HG02884 (cell line): ENCODE measurements around the gene WDFY4.

ENCODE experiments used
- ATAC-seq: cut with Tn5 transposase; IDR thresholded peaks from one replicate; pipeline ENCODE4 v1.9.1; 2021; ENCODE audit warnings: mild to moderate bottlenecking, moderate library complexity; ENCODE audit not compliant: unreplicated experiment

The WDFY4 gene

DNA sequence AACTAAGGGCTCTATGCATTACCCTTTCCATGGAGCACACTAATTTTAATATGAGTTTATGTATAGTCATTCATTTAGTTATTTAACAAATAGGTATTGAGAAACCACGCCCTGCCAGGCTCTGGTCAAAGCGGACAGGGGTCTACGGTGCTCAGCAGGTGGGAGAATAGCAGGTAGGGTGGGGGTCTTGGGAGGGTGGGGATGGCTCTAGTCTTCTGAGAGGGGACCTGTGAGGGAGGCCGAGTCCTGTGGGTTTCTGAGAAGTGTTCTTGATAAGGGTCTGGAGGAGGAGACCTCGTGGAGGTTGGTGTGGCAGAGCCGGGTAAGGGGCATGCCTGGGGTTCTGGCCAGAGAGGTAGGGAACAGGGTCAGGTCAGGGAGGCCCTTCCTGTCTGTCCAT is 1.1 kb downstream of the WDFY4 start:
- ATAC-seq = no peak

DNA sequence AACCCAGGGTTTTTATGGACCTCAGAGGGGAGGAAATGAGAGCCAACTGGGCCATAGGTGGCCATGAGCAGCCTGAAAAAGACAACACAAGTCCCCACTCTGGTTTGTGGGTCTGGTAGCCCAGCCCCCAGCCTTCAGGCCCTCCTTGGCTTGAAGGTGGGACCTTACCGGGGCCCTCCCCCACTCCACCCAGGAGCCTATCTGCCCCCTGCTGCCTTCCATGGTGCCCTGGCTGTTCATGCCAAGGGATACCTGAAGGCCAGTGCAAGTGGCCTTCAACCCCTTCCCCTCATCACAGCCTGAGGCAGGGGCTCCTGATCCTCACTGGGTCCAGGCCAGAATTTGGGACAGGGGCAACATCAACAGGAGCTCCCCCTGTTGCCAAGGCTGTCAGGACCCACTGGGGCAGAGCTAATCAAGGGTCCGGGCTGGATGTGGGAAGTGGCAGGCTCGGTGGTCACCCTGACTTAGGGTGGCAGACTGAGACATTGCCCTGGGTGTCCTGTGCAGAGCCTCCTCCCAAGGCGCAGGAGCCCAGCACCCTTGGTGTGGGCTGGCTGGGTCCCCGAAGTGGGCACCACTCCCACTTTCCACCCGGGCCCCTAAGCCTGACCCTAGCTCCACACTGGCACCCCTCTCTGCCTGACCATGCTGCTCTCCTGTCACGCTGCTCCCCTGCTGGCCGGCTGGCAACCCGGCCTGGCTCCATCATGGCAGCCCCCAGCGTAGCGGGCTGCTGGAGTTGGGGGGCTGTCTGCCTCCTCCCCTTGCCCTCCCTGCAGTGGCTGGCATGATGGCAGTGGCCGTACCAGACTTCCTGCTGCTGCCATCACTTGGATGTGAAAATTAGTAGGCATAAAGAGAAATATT is 6.4 kb downstream of the WDFY4 start:
- ATAC-seq = no peak

DNA sequence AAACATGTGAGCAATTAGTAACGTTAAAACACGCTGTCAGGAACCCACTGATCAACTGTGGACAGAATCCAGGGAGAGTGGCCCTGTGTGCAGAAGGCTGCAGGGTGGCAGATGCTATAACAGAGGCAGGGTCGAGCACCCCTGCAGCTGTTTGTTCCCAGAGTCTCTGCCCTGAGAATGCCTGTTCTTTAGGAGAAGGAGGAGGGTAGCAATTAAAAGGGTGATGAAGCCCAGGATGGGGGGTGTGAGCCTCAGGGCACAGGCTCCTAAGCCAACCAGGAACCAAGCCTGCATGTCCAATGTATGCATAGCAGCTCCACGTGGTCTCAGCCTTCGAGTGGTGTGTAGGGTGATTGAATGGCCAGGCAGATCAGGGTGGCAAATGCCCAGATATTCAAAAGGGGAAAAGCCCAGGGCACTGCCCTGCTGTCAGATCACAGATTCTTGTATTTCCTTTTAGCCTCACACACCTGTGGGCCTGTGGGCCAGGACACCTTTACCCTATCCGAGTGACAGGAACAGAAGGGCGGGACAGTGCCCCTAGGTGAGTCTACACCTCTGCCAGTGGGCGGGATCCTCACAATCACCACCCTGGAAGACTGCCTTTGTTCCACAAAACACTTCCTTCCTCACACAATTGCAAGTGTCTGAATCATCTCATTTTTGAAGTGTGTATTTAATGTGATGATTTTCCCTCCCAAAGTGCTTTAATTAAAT is 7.3 kb downstream of the WDFY4 start:
- no peak for ATAC-seq

DNA sequence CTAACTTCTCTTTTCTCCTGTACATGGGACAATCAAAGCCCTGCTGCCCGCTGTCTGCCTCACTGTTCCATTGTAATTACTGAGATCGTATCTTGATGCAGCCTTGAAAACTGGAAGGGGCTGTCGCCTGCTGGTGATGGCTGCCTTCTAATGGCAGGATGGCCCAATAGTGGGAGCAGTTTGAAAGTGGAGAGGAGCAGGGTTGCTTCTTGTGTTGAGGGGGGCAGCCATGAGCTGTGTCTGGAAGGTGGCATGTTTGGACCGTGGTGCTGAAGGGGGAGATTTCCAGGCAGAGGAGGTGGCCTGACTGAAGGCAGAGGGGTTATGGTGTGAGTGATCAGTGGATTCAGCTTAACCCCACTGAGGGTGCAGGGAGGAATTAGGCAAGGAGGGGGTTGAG is 8.1 kb downstream of the WDFY4 start:
- ATAC-seq = no peak

DNA sequence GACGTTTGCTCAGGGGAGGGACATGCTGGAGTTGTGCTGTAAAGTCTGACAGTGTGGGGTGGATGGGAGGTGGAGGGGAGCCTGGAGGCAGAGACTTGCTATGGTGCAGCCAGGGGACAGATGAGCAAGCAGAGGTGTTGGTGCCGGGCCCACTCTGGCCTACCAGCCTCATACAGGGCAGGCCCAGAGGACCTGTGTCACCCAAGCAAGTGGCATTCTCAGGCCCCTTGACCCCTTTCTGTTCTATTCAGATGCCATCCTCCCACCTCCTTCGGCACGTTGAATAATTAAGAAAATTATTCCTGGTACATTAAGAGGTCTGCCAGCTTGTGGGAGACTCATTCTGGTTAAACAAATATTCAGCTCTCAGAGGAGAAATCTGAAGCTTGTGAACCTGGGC is 8.5 kb downstream of the WDFY4 start:
- no peak for ATAC-seq

DNA sequence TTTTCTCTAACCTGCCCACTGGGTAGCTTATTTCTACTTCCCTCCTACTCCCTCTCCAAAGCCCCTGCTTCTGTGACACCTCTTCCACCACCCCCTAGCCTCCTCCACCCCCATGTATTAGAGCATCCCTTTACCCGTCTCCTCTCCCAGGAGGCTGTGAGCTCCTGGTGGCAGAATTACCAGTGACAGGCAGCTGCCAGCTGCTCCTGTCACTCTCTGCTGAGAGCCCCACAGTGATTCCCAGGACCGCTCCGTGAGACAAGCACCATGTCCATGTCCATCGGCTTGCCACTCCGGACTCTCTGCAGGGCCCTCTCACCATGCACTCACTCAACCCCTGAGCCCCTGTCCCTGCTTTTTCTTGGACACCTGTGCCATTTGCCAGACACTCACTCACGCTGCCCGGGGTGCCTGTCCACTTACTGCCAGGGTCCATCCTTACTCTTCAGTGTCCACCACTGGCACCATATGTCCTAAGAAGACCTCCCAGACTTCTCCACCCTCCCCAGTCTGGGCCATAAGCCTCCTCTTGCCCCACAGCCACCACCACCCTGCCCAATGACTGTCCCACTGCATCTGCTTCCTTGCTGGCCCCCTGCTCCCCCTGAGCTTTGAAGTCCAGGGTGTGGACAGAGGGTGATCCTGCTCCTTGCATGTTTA is 9.8 kb downstream of the WDFY4 start:
- no peak for ATAC-seq

DNA sequence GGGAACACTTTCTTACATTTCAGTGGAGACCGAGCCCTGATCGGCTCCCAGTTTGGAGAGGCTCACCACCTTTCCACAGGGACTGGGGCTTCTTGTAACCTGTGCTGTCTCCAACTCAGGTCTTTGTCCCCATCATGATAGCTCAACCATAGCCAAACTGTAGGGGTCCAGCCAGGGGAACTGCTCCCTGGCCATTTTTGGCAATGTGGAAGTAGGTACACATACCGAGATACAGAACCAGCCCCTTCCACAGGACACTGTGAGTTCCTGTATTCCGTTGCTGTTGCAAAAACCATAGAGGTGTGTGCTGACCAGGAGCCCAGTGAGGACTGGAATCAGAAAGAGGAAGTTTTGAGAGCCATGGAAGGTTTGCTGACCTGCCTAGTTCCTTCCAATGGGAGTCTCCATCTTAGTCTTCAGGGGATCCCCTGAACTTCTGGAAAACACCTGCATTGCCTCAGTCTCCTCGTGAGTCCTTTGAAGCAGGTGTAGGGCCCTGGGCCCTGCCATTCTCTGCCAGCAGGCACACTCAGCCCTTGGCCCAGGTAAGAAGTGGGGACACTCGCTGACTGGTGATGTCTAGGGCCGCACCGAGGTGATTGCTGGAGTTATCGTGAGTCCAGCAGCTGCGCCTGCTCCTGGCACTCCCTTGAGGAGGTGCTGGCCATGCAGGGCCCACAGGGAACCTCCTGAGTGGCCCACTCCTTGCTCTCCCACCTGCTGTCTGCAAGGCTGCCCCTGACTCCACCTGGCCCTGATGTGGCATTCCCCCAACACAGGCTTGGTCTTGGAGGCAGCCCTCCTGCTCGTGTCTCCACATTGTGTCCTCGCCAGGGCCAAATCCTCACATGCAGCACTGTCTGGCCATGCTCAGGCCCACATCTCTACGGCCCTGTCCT is 11.2 kb downstream of the WDFY4 start:
- no peak for ATAC-seq

DNA sequence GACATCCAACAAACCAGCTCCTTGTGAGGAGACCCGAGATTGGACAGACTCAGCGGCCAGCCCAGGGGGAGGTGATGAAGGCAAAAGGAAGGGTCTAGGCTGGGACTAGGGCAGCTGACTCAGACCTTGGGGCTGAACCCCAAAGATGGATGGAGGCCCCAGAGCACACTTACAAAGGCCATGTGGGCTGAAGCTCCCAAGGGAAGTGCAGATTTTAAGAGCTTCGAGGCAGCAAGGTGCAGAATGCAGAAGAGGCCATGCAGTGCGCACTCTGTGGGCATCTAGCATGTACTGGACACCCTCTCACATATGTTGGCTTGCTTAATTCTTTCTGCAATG is 11.8 kb downstream of the WDFY4 start:
- no peak for ATAC-seq

DNA sequence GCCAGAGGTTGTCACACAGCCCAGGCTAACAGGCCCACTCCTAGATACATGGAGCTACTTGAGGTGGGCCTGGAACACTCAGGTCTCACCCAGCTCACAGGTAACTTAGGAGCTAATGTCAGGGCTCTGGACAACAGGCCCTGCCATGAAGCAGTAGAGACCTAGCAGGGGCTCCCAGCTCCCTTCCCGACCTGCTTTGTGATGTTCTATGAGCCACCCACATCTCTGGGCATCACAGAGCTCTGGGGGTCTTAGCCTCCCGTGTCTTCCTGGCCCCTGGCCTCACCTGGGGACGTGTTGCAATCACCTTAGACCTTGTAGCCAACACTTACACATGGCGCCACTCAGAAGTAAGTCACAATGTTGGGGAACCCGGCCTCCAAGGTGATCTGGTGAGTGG is 12.4 kb downstream of the WDFY4 start:
- no peak for ATAC-seq

DNA sequence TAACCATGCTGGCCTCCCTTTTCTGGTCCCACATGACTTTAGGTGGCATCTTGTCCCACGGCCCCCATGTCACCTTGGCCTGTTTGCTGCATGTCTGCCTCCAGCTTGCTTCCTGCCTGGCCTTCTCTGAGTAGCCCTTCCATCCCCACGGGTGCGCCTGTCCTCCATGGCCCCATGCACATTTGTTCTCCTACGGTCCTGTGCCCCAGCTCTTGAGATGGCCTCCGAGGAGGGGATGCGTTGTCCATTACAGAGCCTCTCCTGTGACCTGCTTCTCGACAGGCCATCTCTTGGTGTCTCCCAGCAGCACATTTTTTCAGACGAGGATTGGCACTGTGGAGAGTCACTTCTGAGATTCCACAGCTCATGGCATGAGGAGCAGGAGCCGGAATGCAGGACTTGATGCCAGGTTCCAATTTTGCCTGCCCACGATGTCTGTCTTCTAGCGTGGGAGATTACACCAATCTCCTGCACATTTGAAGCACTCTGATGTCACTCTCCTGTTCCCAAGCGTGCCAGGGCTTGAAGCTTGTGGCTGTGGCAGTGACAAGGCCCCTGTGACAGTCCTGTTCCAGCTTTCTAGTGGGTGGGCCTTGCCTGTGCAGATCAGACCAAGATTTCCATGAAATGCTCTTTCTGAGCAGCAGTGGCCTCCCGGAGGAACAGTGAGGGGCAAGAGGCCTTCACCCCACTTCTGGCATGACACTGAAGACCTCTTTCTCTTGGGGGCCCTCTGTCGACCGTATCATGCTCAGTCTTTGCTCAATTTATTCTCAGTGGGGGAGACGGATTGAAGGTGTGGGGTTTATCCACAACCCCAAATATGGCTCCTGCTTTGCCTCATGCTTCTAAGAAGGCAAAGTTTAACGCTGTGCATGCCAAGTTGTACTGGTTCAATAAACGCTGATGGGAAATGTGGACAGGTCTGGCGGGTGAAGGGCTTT is 13.4 kb downstream of the WDFY4 start:
- ATAC-seq = no peak

DNA sequence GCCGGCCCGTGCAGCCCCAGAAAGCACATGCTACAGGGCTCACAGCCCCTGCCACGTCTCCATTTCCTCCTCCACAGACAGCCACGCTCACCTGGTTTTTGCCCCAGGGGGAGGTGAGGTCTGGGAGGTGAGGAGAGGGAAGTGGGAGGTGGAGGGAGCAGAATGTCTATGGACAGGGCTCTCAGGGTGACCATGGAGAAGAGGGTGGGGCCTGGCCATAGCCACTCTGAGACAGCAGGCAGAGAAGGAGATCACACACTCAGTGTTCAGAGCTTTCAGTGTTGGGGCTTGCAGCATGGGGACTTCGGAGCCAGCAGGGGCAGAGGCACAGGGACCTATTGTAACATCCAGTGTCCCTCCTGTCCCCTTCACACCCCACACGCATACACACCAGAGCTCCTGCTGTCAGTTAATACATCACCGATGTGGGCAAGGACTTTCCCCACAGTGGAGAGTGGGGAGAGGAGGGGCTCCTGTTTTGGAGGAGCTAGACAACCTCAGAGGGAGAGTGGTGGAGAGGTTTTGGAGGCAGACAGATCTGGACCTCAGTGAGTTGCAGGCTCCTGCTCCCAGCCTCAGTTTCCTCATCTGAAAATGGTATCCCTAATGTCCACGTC is 14.4 kb downstream of the WDFY4 start:
- no peak for ATAC-seq

DNA sequence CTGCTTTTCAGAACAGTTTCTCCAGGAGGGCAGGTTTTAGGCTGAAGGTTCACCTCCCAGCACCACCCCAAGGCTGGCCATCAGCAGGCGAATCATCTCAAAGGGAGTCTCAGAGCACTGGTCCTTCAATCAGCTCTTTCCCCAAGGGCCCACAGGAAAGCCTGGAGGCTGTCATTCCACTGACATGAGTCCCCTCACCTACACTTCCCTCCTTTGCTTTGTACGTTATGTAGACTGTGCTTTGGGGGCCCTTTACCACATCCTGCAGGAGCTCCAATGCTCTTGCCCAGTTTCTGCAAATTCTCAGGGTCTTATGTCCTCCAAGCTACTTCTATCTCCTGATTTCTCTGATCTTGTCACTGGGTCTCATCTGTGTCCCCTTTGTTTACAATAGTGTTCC is 15.4 kb downstream of the WDFY4 start:
- ATAC-seq = no peak

DNA sequence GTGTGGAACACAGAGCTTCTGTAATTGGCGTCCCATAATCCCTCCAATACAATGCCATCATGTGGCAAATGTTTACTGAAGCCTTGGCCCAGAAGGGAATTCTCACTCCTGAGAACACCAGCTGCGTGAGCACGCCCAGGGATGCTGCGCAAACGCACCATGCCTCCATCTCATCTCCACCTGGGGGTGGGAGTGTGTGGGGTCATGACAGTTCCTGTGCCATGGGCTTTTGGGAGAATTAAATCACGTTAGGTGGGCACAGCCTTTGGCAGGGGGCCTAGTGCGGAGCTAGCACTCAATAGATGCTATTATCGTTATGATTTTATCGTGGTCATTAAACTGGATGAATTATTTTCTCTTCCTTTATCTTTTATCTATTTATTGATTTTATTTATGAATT is 15.8 kb downstream of the WDFY4 start:
- ATAC-seq = no peak

DNA sequence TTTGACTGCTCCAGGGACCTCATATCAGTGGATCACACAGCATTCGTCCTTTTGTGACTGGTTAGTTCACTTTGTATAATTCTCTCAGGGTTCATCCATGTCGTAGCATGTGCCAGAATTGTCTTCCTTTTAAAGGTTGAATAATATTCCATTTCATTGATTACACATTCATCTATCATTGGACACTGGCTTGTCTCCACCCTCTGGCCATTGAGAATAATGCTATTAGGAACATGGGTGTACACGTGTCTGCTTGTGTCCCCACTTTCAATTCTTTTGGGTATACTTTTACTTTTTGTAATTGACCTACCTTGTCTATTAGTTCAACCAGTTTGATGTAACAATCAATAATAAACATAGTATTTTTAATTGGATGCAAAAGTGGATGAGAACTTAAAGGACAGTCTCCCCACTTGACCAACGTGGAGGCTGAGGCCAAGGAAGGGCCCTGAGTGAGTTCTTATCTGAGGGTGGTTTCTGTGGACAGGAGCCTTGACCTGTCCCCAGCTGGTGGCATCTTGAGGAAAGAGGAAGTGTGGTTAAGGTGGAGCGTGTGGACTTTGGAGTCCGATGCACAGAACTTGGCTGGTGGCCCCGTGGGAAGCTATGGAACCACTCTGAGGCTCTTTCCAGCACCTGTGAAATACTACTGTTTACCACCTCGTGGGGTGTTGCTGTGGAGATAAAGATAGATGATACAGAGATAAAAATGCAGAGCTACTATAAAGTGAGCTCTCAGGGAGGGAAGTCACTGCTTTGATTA is 16.6 kb downstream of the WDFY4 start:
- no peak for ATAC-seq

DNA sequence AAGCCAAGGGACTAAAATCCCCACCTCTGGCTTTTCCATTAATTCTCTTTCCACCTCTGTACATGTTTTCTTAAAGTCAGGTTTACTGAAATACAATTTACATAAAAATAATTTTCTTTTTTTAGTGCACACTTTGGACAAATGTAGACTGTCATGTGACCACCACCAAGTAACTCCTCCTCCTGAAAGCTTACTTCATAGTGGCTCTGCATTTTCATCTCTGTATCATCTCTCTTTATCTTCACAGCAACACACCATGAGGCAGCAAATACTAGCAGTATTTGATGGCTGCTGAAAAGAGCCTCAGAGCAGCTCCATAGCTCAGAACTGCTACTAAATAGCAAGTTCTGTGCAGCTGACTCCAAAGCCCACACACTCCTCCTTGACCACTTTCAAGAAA is 17.3 kb downstream of the WDFY4 start:
- ATAC-seq = no peak

DNA sequence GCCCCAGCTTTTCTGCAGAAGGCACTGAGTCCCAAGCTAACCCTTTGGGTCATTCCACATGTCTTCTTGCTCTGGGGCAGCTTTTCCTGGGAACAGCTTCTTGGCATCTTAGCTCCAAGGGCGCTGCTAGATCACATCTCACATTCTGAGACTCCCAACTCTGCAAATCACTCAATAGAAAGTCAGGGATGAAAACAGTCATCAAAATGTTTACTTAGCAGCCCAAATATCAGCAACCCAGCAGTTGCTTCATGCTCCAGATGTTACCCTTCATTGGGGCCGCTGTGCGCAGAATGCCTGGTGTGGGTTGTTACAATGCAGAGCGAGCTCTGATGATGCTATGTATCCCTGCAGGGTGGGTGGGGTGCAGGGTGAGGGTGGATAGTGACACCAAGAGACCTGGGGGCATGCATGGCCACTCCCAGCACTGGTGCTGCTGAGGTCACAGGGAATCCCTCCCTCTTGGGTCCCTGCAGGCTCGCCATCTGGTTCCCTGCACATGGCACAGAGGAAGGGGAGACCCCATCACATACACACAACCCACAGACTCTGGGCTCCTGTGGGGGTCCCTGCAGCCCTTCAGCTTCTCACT is 19.0 kb downstream of the WDFY4 start:
- ATAC-seq = no peak

DNA sequence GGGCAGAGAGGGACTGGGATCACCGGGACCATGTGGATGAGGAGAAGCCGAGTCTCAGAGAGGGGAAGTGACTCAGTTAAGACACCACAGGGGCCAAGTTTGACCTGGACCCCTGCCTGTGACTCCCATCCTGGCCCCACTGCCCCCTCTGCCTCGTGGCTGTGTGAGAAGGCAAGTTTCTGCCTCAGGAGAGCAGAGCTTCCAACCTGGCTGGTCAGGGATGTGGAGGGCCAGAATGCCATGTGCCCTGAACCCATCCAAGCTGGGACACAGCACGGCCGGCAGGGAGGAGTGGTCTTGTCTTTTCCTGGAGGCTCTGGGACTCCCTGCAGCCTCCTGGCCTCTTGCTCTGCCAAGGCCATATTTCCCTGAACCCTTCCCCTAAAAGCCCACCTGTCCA is 19.5 kb downstream of the WDFY4 start:
- no peak for ATAC-seq

DNA sequence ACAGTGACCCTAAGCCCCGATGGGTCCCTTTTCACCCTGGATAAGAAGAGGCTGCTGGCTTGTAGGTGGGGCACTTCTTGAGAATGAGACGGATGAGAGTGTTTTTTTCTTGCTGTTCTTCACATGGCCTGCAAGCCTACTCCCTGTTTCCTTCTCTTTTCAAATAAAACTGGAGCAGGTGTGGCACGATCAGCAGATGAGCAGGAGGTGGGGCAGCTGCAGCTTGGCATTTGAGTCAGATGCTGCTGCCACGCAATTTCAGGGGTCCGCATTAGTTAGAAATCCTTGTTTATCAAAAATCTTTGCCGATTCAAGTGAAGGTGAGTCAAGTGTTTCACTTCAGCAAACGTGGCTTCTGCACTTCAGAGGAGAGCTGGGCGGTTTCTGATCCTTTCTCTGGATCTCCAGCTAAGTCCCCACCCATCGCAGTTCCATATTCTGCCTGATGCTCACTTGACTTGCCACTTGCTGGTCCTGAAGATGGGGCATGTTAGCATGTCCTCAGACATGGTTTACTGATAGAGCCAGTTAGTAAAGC is 20.8 kb downstream of the WDFY4 start:
- no peak for ATAC-seq
